ENCODE results near the gene ENPP3.

Gene ENPP3

GRCh38 chr6:131615275-131615674 lies 21.8 kb upstream of the ENPP3 start:
- TF ChIP-seq TAF1 (IDR thresholded peaks at IDR 0.05; ENCODE audit: low read depth, low read length) = no peak
- TF ChIP-seq POU2F2 (IDR thresholded peaks at IDR 0.05; ENCODE audit: low read depth, low read length) = no peak
- TF ChIP-seq SPI1 (IDR thresholded peaks at IDR 0.05; ENCODE audit: low read depth, low read length) = no peak
- TF ChIP-seq POLR2AphosphoS5 (IDR thresholded peaks at IDR 0.05; ENCODE audit: low read depth, low read length) = no peak
- TF ChIP-seq POLR2A (IDR thresholded peaks at IDR 0.05; ENCODE audit: low read depth, low read length) = no peak
- TF ChIP-seq PAX5 (IDR thresholded peaks at IDR 0.05; ENCODE audit: insufficient read depth, low read length, severe bottlenecking) = no peak
- DNase-seq (ENCODE audit: insufficient read length, low spot score) (no peak), FAIRE-seq (no peak)

GRCh38 chr6:131627724-131628682 lies 9.1 kb upstream of the ENPP3 start, which contains the start of gene MED23:
TSS of gene MED23 (minus strand) at chr6:131628242. CDS start at chr6:131628049, 193 bp downstream.
- DNase-seq (ENCODE audit: insufficient read length, low spot score) (peak; percentile 55), FAIRE-seq (peak; percentile 97)
- TF ChIP-seq POLR2A (IDR thresholded peaks at IDR 0.05; ENCODE audit: low read depth, low read length) (peak; percentile 83), POU2F2 (IDR thresholded peaks at IDR 0.05; ENCODE audit: low read depth, low read length) (peak; percentile 90), SPI1 (IDR thresholded peaks at IDR 0.05; ENCODE audit: low read depth, low read length) (peak; percentile 58), PAX5 (IDR thresholded peaks at IDR 0.05; ENCODE audit: insufficient read depth, low read length, severe bottlenecking) (peak; percentile 76), POLR2AphosphoS5 (IDR thresholded peaks at IDR 0.05; ENCODE audit: low read depth, low read length) (peak; percentile 83), TAF1 (IDR thresholded peaks at IDR 0.05; ENCODE audit: low read depth, low read length) (peak; percentile 91)

GRCh38 chr6:131628726-131629125 lies 8.4 kb upstream of the ENPP3 start:
- FAIRE-seq (no peak), DNase-seq (ENCODE audit: insufficient read length, low spot score) (no peak)
- TF ChIP-seq POU2F2 (IDR thresholded peaks at IDR 0.05; ENCODE audit: low read depth, low read length) = no peak
- TF ChIP-seq POLR2A (IDR thresholded peaks at IDR 0.05; ENCODE audit: low read depth, low read length) = no peak
- no peak for TF ChIP-seq PAX5 (IDR thresholded peaks at IDR 0.05; ENCODE audit: insufficient read depth, low read length, severe bottlenecking)
- no peak for TF ChIP-seq POLR2AphosphoS5 (IDR thresholded peaks at IDR 0.05; ENCODE audit: low read depth, low read length)
- no peak for TF ChIP-seq TAF1 (IDR thresholded peaks at IDR 0.05; ENCODE audit: low read depth, low read length)
- TF ChIP-seq SPI1 (IDR thresholded peaks at IDR 0.05; ENCODE audit: low read depth, low read length) = no peak

- DNase-seq (ENCODE audit: insufficient read length, low spot score) = no peak
- no peak for TF ChIP-seq POLR2AphosphoS5 (IDR thresholded peaks at IDR 0.05; ENCODE audit: low read depth, low read length)
- no peak for TF ChIP-seq POU2F2 (IDR thresholded peaks at IDR 0.05; ENCODE audit: low read depth, low read length)
- TF ChIP-seq TAF1 (IDR thresholded peaks at IDR 0.05; ENCODE audit: low read depth, low read length) = no peak
- no peak for TF ChIP-seq POLR2A (IDR thresholded peaks at IDR 0.05; ENCODE audit: low read depth, low read length)
- no peak for TF ChIP-seq SPI1 (IDR thresholded peaks at IDR 0.05; ENCODE audit: low read depth, low read length)
- TF ChIP-seq PAX5 (IDR thresholded peaks at IDR 0.05; ENCODE audit: insufficient read depth, low read length, severe bottlenecking) = no peak
- FAIRE-seq = no peak
These were observed 7.5 kb upstream of the ENPP3 start for GRCh38 chr6:131629651-131630050.

- FAIRE-seq = no peak
These were observed 5.3 kb upstream of the ENPP3 start for GRCh38 chr6:131631625-131632289.

GRCh38 chr6:131635384-131636340 lies 1.4 kb upstream of the ENPP3 start:
- DNase-seq (ENCODE audit: insufficient read length, low spot score) (no peak), FAIRE-seq (no peak)
- TF ChIP-seq PAX5 (IDR thresholded peaks at IDR 0.05; ENCODE audit: insufficient read depth, low read length, severe bottlenecking) (no peak), SPI1 (IDR thresholded peaks at IDR 0.05; ENCODE audit: low read depth, low read length) (no peak), POU2F2 (IDR thresholded peaks at IDR 0.05; ENCODE audit: low read depth, low read length) (no peak), POLR2A (IDR thresholded peaks at IDR 0.05; ENCODE audit: low read depth, low read length) (no peak), TAF1 (IDR thresholded peaks at IDR 0.05; ENCODE audit: low read depth, low read length) (no peak), POLR2AphosphoS5 (IDR thresholded peaks at IDR 0.05; ENCODE audit: low read depth, low read length) (no peak)

More at GRCh38 chr6:131631625-131632289, 5.3 kb upstream of the ENPP3 start:
- TF ChIP-seq SPI1 (IDR thresholded peaks at IDR 0.05; ENCODE audit: low read depth, low read length) (no peak), POLR2A (IDR thresholded peaks at IDR 0.05; ENCODE audit: low read depth, low read length) (no peak), TAF1 (IDR thresholded peaks at IDR 0.05; ENCODE audit: low read depth, low read length) (no peak), POU2F2 (IDR thresholded peaks at IDR 0.05; ENCODE audit: low read depth, low read length) (no peak), PAX5 (IDR thresholded peaks at IDR 0.05; ENCODE audit: insufficient read depth, low read length, severe bottlenecking) (no peak), POLR2AphosphoS5 (IDR thresholded peaks at IDR 0.05; ENCODE audit: low read depth, low read length) (no peak)
- no peak for DNase-seq (ENCODE audit: insufficient read length, low spot score)

GRCh38 chr6:131638013-131638412 lies 911 bp downstream of the ENPP3 start:
- no peak for TF ChIP-seq TAF1 (IDR thresholded peaks at IDR 0.05; ENCODE audit: low read depth, low read length)
- no peak for TF ChIP-seq POU2F2 (IDR thresholded peaks at IDR 0.05; ENCODE audit: low read depth, low read length)
- TF ChIP-seq PAX5 (IDR thresholded peaks at IDR 0.05; ENCODE audit: insufficient read depth, low read length, severe bottlenecking) = no peak
- TF ChIP-seq SPI1 (IDR thresholded peaks at IDR 0.05; ENCODE audit: low read depth, low read length) = no peak
- TF ChIP-seq POLR2AphosphoS5 (IDR thresholded peaks at IDR 0.05; ENCODE audit: low read depth, low read length) = no peak
- TF ChIP-seq POLR2A (IDR thresholded peaks at IDR 0.05; ENCODE audit: low read depth, low read length) = no peak
- no peak for FAIRE-seq
- no peak for DNase-seq (ENCODE audit: insufficient read length, low spot score)

GRCh38 chr6:131640100-131640499 lies 3.0 kb downstream of the ENPP3 start:
- no peak for DNase-seq (ENCODE audit: insufficient read length, low spot score)
- peak; percentile 40 for TF ChIP-seq SPI1 (IDR thresholded peaks at IDR 0.05; ENCODE audit: low read depth, low read length)
- TF ChIP-seq POLR2AphosphoS5 (IDR thresholded peaks at IDR 0.05; ENCODE audit: low read depth, low read length) = no peak
- no peak for FAIRE-seq

Data from GM12891 (cell line).